Measurements from ENCODE around the gene BATF.

- no peak for TF ChIP-seq CTCF (IDR thresholded peaks at IDR 0.05)
- TF ChIP-seq POLR2AphosphoS5 (IDR thresholded peaks at IDR 0.05; ENCODE audit: low read depth, low read length) = no peak
Measured at GRCh38 chr14:75579338-75579864, 57.1 kb downstream of the BATF start.
